ENCODE data around the gene GALNT13. TPM values are rescaled to one million over a fixed set of nuclear protein-coding genes. Genes with fewer than 3 reads are reported as not detected.

The GALNT13 gene
- total and polyA plus RNA-seq, 10 of the 15 experiments (the other 5 are each of a cell fraction or from before 2014, with no cell fraction given) = 0.04 TPM; not detected in 9

DNA sequence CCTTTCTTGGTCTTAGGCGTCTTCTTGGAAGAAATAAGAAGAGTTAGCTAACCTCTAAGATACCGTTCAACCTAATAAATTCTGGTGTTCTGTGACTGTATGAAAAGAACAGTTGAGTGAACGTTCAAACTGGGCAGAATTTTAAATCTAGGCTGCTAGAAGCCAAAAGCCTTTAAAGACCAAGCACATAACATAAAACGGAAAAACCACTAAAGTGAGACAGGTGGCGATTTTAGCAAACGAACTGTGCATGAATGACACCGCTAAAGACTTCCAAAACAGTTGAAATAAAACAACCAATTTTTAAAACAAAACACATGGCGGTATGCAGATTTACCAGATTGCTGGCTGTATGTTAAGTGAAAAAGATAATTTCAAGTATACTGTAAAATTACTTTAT, 73.1 kb downstream of the GALNT13 start:
- CTCF ChIA-PET = no interaction called here
- Histone ChIP-seq H3K9me3 (replicated peaks; ENCODE audit: control insufficient read depth, insufficient read depth, low read length) (no peaks in the 10 kb centered on the region), H3K9ac (ENCODE audit: control insufficient read depth, insufficient read depth, low read length) (no peak overlapping the region), H3K79me2 (ENCODE audit: control insufficient read depth, insufficient read depth, low read length) (no peaks in the 10 kb centered on the region), H3K36me3 (ENCODE audit: control insufficient read depth in 2 of 2, insufficient read depth in 2 of 2, low read length in 1 of 2) (no peaks in the 10 kb centered on the region), H4K20me1 (ENCODE audit: control insufficient read depth, insufficient read depth) (no peaks in the 10 kb centered on the region), H3K4me1 (ENCODE audit: control insufficient read depth, insufficient read depth, low read length) (no peaks in the 10 kb centered on the region), H3K4me3 (no peak overlapping the region), H3K27ac (ENCODE audit: control insufficient read depth, insufficient read depth) (no peak overlapping the region), H2AFZ (ENCODE audit: control insufficient read depth, low read depth, low read length) (no peak overlapping the region), H3K27me3 (replicated peaks in 1 of 2; ENCODE audit: control insufficient read depth in 2 of 2, insufficient read depth in 2 of 2, low read length in 1 of 2) (no peaks in the 10 kb centered on the region), H3K4me2 (ENCODE audit: control insufficient read depth, insufficient read depth) (no peak overlapping the region)
- intact Hi-C loops (cut with micrococcal nuclease; ENCODE audit: unreplicated experiment) = no loop called here
- in situ Hi-C loops (cut with MboI) = no loop called here
- RAD21 ChIA-PET (ENCODE audit: unreplicated experiment) = no interaction called here
- FAIRE-seq = no peak
- no TSS peak for BruUV-seq (replicated peaks)
- no peak for DNase-seq (ENCODE audit: low read depth, low spot score)
- no peak for ATAC-seq
- WGBS (ENCODE audit: insufficient coverage, insufficient replicate concordance, low lambda C conversion rate, missing lambda C conversion rate) = 19% methylated on average over 8 of the region's 8 CpGs
- SMC1A ChIA-PET (ENCODE audit: uncharacterized antibody, unreplicated experiment) = interaction anchor here (0.5 kb wide), 1 partner anchor 192 kb away, joined by 3 read pairs; no protein-coding TSS in a partner anchor
- POLR2A ChIA-PET = no interaction called here
- no peak for TF ChIP-seq CEBPZ (IDR thresholded peaks at IDR 0.05; ENCODE audit: low read depth, low read length)
- TF ChIP-seq E4F1 (IDR thresholded peaks at IDR 0.05; ENCODE audit: borderline replicate concordance, partially characterized antibody) = no peak
- TF ChIP-seq ELK1 (IDR thresholded peaks at IDR 0.05; ENCODE audit: low read depth, low read length) = no peak
- no peak for TF ChIP-seq NRF1 (conservative IDR thresholded peaks at IDR 0.05; ENCODE audit: low read depth, low read length)
- no peak for TF ChIP-seq IRF5 (IDR thresholded peaks at IDR 0.05; ENCODE audit: borderline replicate concordance)
- TF ChIP-seq GABPA (IDR thresholded peaks at IDR 0.05; ENCODE audit: low read depth) = no peak
- no peak for TF ChIP-seq CBFB (IDR thresholded peaks at IDR 0.05; ENCODE audit: low read depth)
- TF ChIP-seq ATF2 (IDR thresholded peaks at IDR 0.05; ENCODE audit: low read length) = no peak
- TF ChIP-seq EP300 (IDR thresholded peaks at IDR 0.05; ENCODE audit: borderline replicate concordance in 1 of 2, control insufficient read depth in 1 of 2, low read depth in 2 of 2, low read length in 2 of 2) = no peak
- no peak for TF ChIP-seq ZSCAN29 (IDR thresholded peaks at IDR 0.05)
- no peak for TF ChIP-seq RBBP5 (conservative IDR thresholded peaks at IDR 0.05)
- TF ChIP-seq ZZZ3 (IDR thresholded peaks at IDR 0.05; ENCODE audit: control insufficient read depth, insufficient read length, low read depth) = no peak
- TF ChIP-seq NFIC (IDR thresholded peaks at IDR 0.05; ENCODE audit: low read depth, low read length) = no peak
- TF ChIP-seq HCFC1 (IDR thresholded peaks at IDR 0.05; ENCODE audit: low read length) = no peak

Measured in GM12878 (cell line).